Measurements from ENCODE around the gene HDAC2.

DNA sequence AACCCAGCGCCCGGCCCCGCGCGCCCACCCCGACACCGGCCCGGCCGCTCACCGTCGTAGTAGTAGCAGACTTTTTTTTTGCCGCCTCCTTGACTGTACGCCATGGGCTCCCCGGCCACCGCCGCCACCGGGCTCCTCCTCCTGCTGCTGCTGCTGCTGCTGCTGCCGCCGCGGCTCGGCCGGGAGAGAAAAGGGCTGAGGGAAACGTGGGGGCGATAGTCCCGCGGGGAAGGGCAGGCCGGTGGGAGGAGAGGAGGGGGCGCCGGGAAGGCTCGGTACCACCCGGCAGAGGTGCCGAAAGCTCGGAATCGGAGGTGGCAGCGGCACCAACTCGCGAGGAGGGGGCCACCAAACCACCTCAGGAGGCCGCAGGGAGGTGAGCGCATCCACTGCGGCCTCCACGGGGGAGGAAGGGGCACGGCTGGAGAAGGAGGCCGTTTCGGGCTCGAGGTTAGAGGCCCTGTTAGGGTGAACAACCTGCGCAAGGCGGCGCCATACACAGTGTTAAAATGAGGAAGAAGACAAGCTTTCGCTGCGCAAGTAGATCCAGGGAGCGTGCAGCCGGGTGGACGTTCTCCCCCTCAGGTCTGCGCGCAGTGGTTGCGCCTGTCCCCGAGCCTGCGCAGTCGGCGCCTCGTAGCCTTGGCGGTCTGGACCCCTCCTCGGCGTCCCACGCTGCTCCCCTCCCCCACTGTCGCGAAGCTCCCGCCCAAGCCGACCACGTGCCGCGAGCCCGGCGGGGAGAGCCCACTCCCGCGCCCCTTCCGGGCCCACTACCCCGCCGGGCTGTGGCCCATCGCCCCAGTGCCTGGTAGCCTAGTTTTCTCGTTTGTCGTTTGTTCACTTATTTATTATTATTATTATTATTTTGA lies at the start of gene HDAC2:
- TF ChIP-seq, protein P1, sequence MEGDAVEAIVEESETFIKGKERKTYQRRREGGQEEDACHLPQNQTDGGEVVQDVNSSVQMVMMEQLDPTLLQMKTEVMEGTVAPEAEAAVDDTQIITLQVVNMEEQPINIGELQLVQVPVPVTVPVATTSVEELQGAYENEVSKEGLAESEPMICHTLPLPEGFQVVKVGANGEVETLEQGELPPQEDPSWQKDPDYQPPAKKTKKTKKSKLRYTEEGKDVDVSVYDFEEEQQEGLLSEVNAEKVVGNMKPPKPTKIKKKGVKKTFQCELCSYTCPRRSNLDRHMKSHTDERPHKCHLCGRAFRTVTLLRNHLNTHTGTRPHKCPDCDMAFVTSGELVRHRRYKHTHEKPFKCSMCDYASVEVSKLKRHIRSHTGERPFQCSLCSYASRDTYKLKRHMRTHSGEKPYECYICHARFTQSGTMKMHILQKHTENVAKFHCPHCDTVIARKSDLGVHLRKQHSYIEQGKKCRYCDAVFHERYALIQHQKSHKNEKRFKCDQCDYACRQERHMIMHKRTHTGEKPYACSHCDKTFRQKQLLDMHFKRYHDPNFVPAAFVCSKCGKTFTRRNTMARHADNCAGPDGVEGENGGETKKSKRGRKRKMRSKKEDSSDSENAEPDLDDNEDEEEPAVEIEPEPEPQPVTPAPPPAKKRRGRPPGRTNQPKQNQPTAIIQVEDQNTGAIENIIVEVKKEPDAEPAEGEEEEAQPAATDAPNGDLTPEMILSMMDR (IDR thresholded peaks at IDR 0.05 in 4 of 5, conservative IDR thresholded peaks at IDR 0.05 in 1 of 5), result peak in 2 of 5 experiments; percentile 29 to 35
- peak; percentile 39 to 53 for TF ChIP-seq POLR2A (IDR thresholded peaks at IDR 0.05)

All from gastrocnemius medialis (tissue), 4 donors.